ENCODE results near the gene ZNF578. TPM values are rescaled to one million over a fixed set of nuclear protein-coding genes. Genes with fewer than 3 reads are reported as not detected.
A peak's percentile ranks its signal among the peaks of the same experiment; 100 is the strongest.
"Not testable (repeated sequence)": the region's sequence is repeated elsewhere in the genome, so short reads cannot be mapped to it uniquely, and the experiment has no call there.

The ZNF578 gene
- total RNA-seq, 1 donor from 2014 or later: 2.8 TPM

DNA sequence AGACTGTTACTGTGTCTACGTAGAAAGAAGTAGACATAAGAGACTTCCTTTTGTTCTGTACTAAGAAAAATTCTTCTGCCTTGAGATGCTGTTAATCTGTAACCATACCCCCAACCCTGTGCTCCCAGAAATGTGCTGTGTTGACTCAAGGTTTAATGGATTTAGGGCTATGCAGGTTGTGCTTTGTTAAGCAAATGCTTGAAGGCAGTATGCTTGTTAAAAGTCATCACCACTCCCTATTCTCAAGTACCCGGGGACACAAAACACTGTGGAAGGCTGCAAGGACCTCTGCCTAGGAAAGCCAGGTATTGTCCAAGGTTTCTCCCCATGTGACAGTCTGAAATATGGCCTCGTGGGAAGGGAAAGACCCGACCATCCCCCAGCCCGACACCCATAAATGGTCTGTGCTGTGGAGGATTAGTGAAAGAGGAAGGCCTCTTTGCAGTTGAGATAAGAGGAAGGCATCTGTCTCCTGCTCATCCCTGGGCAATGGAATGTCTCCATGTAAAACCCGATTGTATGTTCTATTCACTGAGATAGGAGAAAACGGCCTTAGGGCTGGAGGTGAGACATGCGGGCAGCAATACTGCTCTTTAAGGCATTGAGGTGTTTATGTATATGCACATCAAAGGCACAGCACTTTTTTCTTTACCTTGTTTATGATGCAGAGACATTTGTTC is 32.3 kb downstream of the ZNF578 start:
- not testable (repeated sequence) for H3K27me3 Mint-ChIP-seq; DNase-seq (ENCODE audit: low spot score, unreplicated experiment); H3K36me3 Mint-ChIP-seq (ENCODE audit: insufficient read depth)
- Mint-ChIP-seq H3K27ac (peak overlapping the region; percentile 95), H3K4me1 (ENCODE audit: low read depth) (peaks cover 20% of the 10 kb centered on the region), H3K9me3 (ENCODE audit: low read depth) (peaks cover 24% of the 10 kb centered on the region), H3K4me3 (ENCODE audit: low read depth) (peak overlapping the region; percentile 48)

DNA sequence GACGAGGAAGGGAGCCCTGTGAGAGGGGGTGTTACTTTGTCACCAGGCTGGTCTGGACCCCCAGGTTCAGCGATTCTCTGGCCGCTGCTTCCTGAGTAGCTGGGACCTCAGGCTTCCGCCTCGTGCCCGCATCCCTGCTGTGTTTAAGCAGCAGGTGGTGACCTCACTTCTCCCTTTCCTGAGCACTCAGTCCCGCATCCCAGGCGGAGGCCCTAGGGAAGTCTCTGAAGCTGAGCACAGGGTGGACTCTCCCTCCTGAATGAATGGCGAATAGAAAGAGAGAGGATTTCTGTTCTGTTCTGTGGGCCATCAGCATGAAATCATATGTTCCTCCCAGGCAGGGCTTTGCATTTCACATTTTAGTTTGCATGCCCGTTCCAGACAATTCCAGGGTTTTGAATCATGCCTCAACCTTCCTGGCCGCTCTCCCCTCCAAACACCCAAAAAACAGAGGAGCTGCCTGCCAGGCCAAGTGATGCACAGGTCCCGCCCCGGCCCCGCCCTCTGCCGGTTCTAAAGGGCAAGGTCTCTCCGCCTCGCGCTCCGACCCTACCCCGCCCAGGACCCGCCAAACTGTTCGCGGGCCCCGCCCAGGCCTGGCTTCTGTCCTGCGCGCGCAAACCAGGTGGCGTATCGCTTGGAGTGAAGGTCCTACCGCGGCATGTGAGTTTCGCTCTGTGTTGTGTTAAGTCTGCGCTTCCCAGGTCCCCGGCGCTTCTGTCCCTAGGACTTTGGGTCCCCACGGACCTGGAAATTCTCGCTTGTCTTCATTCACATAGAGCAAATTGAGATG is 39.0 kb downstream of the ZNF578 start:
- TF ChIP-seq, protein P1, sequence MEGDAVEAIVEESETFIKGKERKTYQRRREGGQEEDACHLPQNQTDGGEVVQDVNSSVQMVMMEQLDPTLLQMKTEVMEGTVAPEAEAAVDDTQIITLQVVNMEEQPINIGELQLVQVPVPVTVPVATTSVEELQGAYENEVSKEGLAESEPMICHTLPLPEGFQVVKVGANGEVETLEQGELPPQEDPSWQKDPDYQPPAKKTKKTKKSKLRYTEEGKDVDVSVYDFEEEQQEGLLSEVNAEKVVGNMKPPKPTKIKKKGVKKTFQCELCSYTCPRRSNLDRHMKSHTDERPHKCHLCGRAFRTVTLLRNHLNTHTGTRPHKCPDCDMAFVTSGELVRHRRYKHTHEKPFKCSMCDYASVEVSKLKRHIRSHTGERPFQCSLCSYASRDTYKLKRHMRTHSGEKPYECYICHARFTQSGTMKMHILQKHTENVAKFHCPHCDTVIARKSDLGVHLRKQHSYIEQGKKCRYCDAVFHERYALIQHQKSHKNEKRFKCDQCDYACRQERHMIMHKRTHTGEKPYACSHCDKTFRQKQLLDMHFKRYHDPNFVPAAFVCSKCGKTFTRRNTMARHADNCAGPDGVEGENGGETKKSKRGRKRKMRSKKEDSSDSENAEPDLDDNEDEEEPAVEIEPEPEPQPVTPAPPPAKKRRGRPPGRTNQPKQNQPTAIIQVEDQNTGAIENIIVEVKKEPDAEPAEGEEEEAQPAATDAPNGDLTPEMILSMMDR (IDR thresholded peaks at IDR 0.05; ENCODE audit: unreplicated experiment): peak; percentile 38
- Mint-ChIP-seq H3K4me1 (ENCODE audit: low read depth) (peaks cover 6% of the 10 kb centered on the region), H3K4me3 (ENCODE audit: low read depth) (peak overlapping the region; percentile 87), H3K27ac (peak overlapping the region; percentile 92), H3K36me3 (ENCODE audit: insufficient read depth) (no peaks in the 10 kb centered on the region), H3K27me3 (no peaks in the 10 kb centered on the region), H3K9me3 (ENCODE audit: low read depth) (no peaks in the 10 kb centered on the region)
- DNase-seq (ENCODE audit: low spot score, unreplicated experiment): peak; percentile 80

DNA sequence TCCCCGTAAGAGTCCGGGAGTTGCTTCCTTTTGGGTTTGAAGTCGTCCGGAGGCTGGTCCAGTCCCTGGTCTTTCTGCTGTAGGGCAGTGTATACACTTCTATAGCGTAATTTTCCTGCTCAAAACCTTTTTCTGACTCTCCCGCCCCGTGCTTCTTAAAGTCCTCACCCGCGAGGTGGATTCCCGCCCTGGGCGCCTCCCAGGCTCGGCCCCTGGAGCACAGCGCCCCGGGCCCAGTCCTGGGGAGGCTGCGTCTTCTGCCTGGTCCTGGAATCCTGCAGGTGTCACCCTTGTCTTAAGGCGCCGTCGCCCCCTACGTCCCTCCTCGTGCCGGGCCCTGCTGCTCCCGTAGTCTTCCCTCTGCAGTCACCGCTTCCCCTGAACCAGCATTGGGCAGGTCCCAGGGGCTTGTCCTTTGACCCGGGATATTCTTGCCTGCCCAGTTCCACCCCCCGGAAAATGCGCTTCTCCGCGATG is 39.7 kb downstream of the ZNF578 start:
- Mint-ChIP-seq H3K4me3 (ENCODE audit: low read depth) (peak overlapping the region; percentile 87), H3K27me3 (no peaks in the 10 kb centered on the region), H3K4me1 (ENCODE audit: low read depth) (peaks cover 6% of the 10 kb centered on the region), H3K27ac (peak overlapping the region; percentile 92), H3K9me3 (ENCODE audit: low read depth) (no peaks in the 10 kb centered on the region), H3K36me3 (ENCODE audit: insufficient read depth) (no peaks in the 10 kb centered on the region)
- TF ChIP-seq, protein P1 (IDR thresholded peaks at IDR 0.05; ENCODE audit: unreplicated experiment): peak; percentile 42
- DNase-seq (ENCODE audit: low spot score, unreplicated experiment): peak; percentile 34

DNA sequence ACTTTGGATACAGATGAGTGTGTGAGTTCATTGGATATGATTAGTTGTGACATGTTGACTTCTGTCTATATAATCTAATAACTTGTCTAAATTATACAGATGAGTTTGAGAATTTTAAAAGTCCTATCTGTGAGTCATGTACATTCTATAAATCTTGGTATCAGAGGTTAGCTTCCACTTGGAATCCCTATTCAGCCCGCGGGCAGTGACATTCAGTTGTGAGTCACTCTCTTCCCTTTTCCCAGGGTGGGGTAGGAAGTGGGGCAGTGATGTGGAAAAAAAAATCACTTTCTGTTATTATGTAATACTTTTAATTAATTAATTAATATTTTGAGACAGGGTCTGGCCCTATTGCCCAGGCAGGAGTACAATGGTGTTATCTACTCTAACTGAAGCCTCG is 41.2 kb downstream of the ZNF578 start:
- H3K4me3 Mint-ChIP-seq (ENCODE audit: low read depth): no peak overlapping the region
- H3K27me3 Mint-ChIP-seq: no peaks in the 10 kb centered on the region
- H3K9me3 Mint-ChIP-seq (ENCODE audit: low read depth): no peaks in the 10 kb centered on the region
- H3K27ac Mint-ChIP-seq: no peak overlapping the region
- no peak for DNase-seq (ENCODE audit: low spot score, unreplicated experiment)
- H3K4me1 Mint-ChIP-seq (ENCODE audit: low read depth): peaks cover 6% of the 10 kb centered on the region
- TF ChIP-seq, protein P1 (IDR thresholded peaks at IDR 0.05; ENCODE audit: unreplicated experiment): no peak
- no peaks in the 10 kb centered on the region for H3K36me3 Mint-ChIP-seq (ENCODE audit: insufficient read depth)

DNA sequence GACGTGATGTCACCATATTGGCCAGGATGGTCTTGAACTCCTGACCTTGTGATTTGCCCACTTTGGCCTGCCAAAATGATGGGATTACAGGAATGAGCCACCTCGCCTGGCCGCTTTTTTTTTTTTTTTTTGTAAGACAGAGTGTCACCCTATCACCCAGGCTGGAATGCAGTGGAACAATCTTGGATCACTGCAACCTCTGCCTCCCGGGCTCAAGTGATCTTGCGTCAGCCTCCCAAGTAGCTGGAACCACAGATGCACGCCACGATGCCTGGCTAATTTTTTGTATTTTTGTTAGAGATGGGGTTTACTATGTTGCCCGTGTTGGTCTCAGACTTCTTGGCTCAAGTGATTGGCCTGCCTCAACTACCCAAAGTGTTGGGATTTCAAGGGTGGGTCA is 45.2 kb downstream of the ZNF578 start:
- H3K9me3 Mint-ChIP-seq (ENCODE audit: low read depth): no peaks in the 10 kb centered on the region
- H3K36me3 Mint-ChIP-seq (ENCODE audit: insufficient read depth): peaks cover 2% of the 10 kb centered on the region
- H3K27me3 Mint-ChIP-seq: peaks cover 3% of the 10 kb centered on the region
- H3K4me1 Mint-ChIP-seq (ENCODE audit: low read depth): peaks cover 2% of the 10 kb centered on the region
- H3K4me3 Mint-ChIP-seq (ENCODE audit: low read depth): no peak overlapping the region
- H3K27ac Mint-ChIP-seq: no peak overlapping the region
- TF ChIP-seq, protein P1 (IDR thresholded peaks at IDR 0.05; ENCODE audit: unreplicated experiment): no peak
- DNase-seq (ENCODE audit: low spot score, unreplicated experiment): no peak

DNA sequence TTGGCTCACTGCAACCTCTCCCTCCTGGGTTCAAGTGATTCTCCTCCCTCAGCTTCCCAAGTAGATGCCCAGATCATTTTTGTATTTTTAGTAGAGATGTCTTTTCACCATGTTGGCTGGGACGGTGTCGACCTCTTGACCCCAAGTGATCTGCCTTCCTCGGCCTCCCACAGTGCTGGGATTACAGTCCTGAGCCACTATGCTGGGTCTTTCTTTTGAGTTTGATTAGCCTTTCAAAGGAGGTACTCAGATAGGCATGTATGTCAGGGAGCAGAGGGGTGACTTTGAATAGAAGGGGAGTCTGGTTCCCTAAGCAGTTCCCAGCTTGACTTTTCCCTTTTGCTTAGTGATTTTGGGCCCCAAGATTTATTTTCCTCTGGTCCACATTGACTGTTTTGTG is 47.1 kb downstream of the ZNF578 start:
- not testable (repeated sequence) for H3K27me3 Mint-ChIP-seq; H3K4me3 Mint-ChIP-seq (ENCODE audit: low read depth); H3K4me1 Mint-ChIP-seq (ENCODE audit: low read depth); H3K36me3 Mint-ChIP-seq (ENCODE audit: insufficient read depth); DNase-seq (ENCODE audit: low spot score, unreplicated experiment); H3K9me3 Mint-ChIP-seq (ENCODE audit: low read depth); H3K27ac Mint-ChIP-seq

DNA sequence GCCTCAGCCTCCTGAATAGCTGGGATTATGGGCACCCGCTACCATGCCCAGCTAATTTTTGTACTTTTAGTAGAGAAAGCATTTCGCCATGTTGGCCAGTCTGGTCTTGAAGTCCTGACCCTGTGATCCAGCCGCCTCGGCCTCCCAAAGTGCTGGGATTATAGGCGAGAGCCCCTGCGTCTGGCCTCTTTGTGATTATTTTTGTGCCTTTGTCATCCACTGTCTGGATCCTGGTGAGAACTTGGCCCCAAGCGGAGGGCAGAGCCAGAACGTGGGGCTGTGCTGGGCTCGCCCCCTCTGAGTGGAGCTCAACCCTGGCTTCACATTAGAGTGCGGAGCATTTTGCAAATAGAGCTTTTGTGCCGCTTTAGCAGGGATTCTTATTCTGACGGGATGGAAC is 47.6 kb downstream of the ZNF578 start:
- H3K4me3 Mint-ChIP-seq (ENCODE audit: low read depth); H3K27ac Mint-ChIP-seq; H3K36me3 Mint-ChIP-seq (ENCODE audit: insufficient read depth); H3K9me3 Mint-ChIP-seq (ENCODE audit: low read depth); H3K27me3 Mint-ChIP-seq; H3K4me1 Mint-ChIP-seq (ENCODE audit: low read depth); DNase-seq (ENCODE audit: low spot score, unreplicated experiment): not testable (repeated sequence)
